HEK293 (cell line): ENCODE measurements around the gene DNAH6.

ENCODE experiments used
- CTCF ChIA-PET: fragments of 350-600 bp; formaldehyde crosslinking; extraction: SDS; loops from one replicate; lab custom pipeline; 2021; ENCODE audit warnings: antibody characterized with exemption; lab: Yijun Ruan, JAX
- POLR2A ChIA-PET: fragments of 300-600 bp; formaldehyde crosslinking; extraction: SDS; loops from one replicate; lab custom pipeline; 2020; ENCODE audit warnings: antibody characterized with exemption, inconsistent platforms; lab: Yijun Ruan, JAX
- H3K27ac ChIP-seq: fragments of 200-500 bp; sonication (Bioruptor generic); 2 replicates; pipeline ENCODE4 v1.5.1; 2014; ENCODE audit warnings: low read depth, low read length, control low read depth, inconsistent platforms; ENCODE audit errors: extremely low read depth
- H3K36me3 ChIP-seq, 2 experiments: fragments of 200-500 bp in 1 of 2; sonication (Bioruptor generic) in 1 of 2; 1 replicate in 1 of 2; 2 replicates in 1 of 2; pipeline ENCODE4 v1.5.1; 2014 to 2017; ENCODE audit warnings: inconsistent platforms in 2 of 2, low read length in 2 of 2; ENCODE audit not compliant: control insufficient read depth in 2 of 2, insufficient read depth in 1 of 2
- H3K4me1 ChIP-seq: fragments of 200-500 bp; sonication (Bioruptor generic); 2 replicates; pipeline ENCODE4 v1.5.1; 2014; ENCODE audit warnings: mild to moderate bottlenecking, low read length, inconsistent platforms; ENCODE audit not compliant: control insufficient read depth, insufficient read depth
- H3K4me3 ChIP-seq: 2 replicates; pipeline ENCODE4 v1.5.1; 2011; ENCODE audit warnings: low read depth, mild to moderate bottlenecking, control low read depth, low read length, moderate library complexity
- H3K9me3 ChIP-seq: fragments of 200-500 bp; sonication (Bioruptor generic); 2 replicates; pipeline ENCODE4 v1.5.1; 2014; ENCODE audit warnings: low read depth, low read length, inconsistent platforms; ENCODE audit not compliant: control insufficient read depth, insufficient read depth
- GLI4 ChIP-seq: fragments of 450-650 bp; formaldehyde crosslinking; IDR thresholded peaks from 2 replicates; pipeline ENCODE4 v1.5.1; 2016; ENCODE audit warnings: missing biosample characterization, missing genetic modification characterization
- KLF10 ChIP-seq: fragments of 450-650 bp; IDR thresholded peaks from 2 replicates; pipeline ENCODE4 v1.5.1; 2018; ENCODE audit warnings: missing biosample characterization, mild to moderate bottlenecking, missing genetic modification characterization
- KLF16 ChIP-seq: fragments of 450-650 bp; formaldehyde crosslinking; IDR thresholded peaks from 2 replicates; pipeline ENCODE4 v1.5.1; 2017; ENCODE audit warnings: missing biosample characterization, missing genetic modification characterization
- KLF9 ChIP-seq: fragments of 450-650 bp; formaldehyde crosslinking; IDR thresholded peaks from 2 replicates; pipeline ENCODE4 v1.5.1; 2016; ENCODE audit warnings: missing biosample characterization, missing genetic modification characterization, low read depth
- ZBTB11 ChIP-seq: fragments of 450-650 bp; formaldehyde crosslinking; conservative IDR thresholded peaks from 2 replicates; pipeline ENCODE4 v1.5.1; 2016; ENCODE audit warnings: low read depth, missing biosample characterization, missing genetic modification characterization
- ZBTB44 ChIP-seq: fragments of 450-650 bp; IDR thresholded peaks from 2 replicates; pipeline ENCODE4 v1.5.1; 2018; ENCODE audit warnings: missing biosample characterization, mild to moderate bottlenecking, missing genetic modification characterization
- ZBTB7A ChIP-seq: fragments of 450-650 bp; formaldehyde crosslinking; IDR thresholded peaks from 2 replicates; pipeline ENCODE4 v1.5.1; 2016; ENCODE audit warnings: low read depth, missing biosample characterization, missing genetic modification characterization
- ZFP69B ChIP-seq: fragments of 450-650 bp; formaldehyde crosslinking; IDR thresholded peaks from 2 replicates; pipeline ENCODE4 v1.5.1; 2016; ENCODE audit warnings: missing biosample characterization, missing genetic modification characterization
- ZNF10 ChIP-seq: fragments of 450-650 bp; formaldehyde crosslinking; IDR thresholded peaks from 2 replicates; pipeline ENCODE4 v1.5.1; 2017; ENCODE audit warnings: missing biosample characterization, missing genetic modification characterization
- ZNF112 ChIP-seq: fragments of 450-650 bp; formaldehyde crosslinking; IDR thresholded peaks from 2 replicates; pipeline ENCODE4 v1.5.0; 2017; ENCODE audit warnings: missing biosample characterization, missing genetic modification characterization
- ZNF114 ChIP-seq: fragments of 450-650 bp; formaldehyde crosslinking; IDR thresholded peaks from 2 replicates; pipeline ENCODE4 v1.5.0; 2017; ENCODE audit warnings: missing biosample characterization, missing genetic modification characterization
- ZNF280C ChIP-seq: fragments of 450-650 bp; formaldehyde crosslinking; IDR thresholded peaks from 2 replicates; pipeline ENCODE4 v1.5.1; 2016; ENCODE audit warnings: missing biosample characterization, missing genetic modification characterization
- ZNF335 ChIP-seq: fragments of 450-650 bp; formaldehyde crosslinking; conservative IDR thresholded peaks from 2 replicates; pipeline ENCODE4 v1.5.1; 2016; ENCODE audit warnings: missing biosample characterization, missing genetic modification characterization
- ZNF362 ChIP-seq: fragments of 450-650 bp; formaldehyde crosslinking; IDR thresholded peaks from 2 replicates; pipeline ENCODE4 v1.5.1; 2016; ENCODE audit warnings: missing biosample characterization, missing genetic modification characterization
- ZNF560 ChIP-seq: fragments of 450-650 bp; formaldehyde crosslinking; IDR thresholded peaks from 2 replicates; pipeline ENCODE4 v1.5.1; 2017; ENCODE audit warnings: missing biosample characterization, missing genetic modification characterization, borderline replicate concordance
- ZNF596 ChIP-seq: fragments of 450-650 bp; IDR thresholded peaks from 2 replicates; pipeline ENCODE4 v1.5.0; 2018; ENCODE audit warnings: missing biosample characterization, mild to moderate bottlenecking, missing genetic modification characterization, moderate library complexity
- ZNF610 ChIP-seq: fragments of 450-650 bp; formaldehyde crosslinking; IDR thresholded peaks from 2 replicates; pipeline ENCODE4 v1.5.1; 2016; ENCODE audit warnings: missing biosample characterization, missing genetic modification characterization, borderline replicate concordance
- ZNF621 ChIP-seq: fragments of 450-650 bp; formaldehyde crosslinking; IDR thresholded peaks from 2 replicates; pipeline ENCODE4 v1.5.1; 2017; ENCODE audit warnings: missing biosample characterization, missing genetic modification characterization
- ZNF623 ChIP-seq: fragments of 450-650 bp; formaldehyde crosslinking; IDR thresholded peaks from 2 replicates; pipeline ENCODE4 v1.5.1; 2016; ENCODE audit warnings: missing biosample characterization, missing genetic modification characterization
- ZNF645 ChIP-seq: fragments of 450-650 bp; formaldehyde crosslinking; IDR thresholded peaks from 2 replicates; pipeline ENCODE4; 2016; ENCODE audit warnings: missing biosample characterization, missing genetic modification characterization
- ZNF747 ChIP-seq: fragments of 450-650 bp; formaldehyde crosslinking; IDR thresholded peaks from 2 replicates; pipeline ENCODE4 v1.5.1; 2016; ENCODE audit warnings: missing biosample characterization, missing genetic modification characterization

Gene DNAH6

GRCh38 chr2:84725717-84726116 lies 209.4 kb downstream of the DNAH6 start (continued):
- TF ChIP-seq KLF10 (tag by site-specific recombination) (no peak), ZBTB7A (tag by site-specific recombination) (no peak), ZNF747 (tag by site-specific recombination) (no peak), ZBTB44 (tag by site-specific recombination) (no peak), ZNF280C (tag by site-specific recombination) (no peak), GLI4 (tag by site-specific recombination) (no peak), ZNF596 (tag by site-specific recombination) (no peak), ZNF560 (tag by site-specific recombination) (no peak), ZNF335 (tag by site-specific recombination) (no peak), ZNF10 (no peak)

GRCh38 chr2:84727315-84727714 lies 211.0 kb downstream of the DNAH6 start:
- TF ChIP-seq ZBTB11 (tag by site-specific recombination) (no peak), ZNF610 (tag by site-specific recombination) (no peak)
- POLR2A ChIA-PET = no interaction called here
- Histone ChIP-seq H3K36me3 (no peaks in the 10 kb centered on the region), H3K4me3 (no peak overlapping the region), H3K9me3 (no peaks in the 10 kb centered on the region), H3K4me1 (no peaks in the 10 kb centered on the region), H3K27ac (no peak overlapping the region)
- CTCF ChIA-PET = interaction anchor here (0.9 kb wide), 1 partner anchor 155 kb away, joined by 3 read pairs; no protein-coding TSS in a partner anchor

- no peak for TF ChIP-seq ZNF362
- no peak for TF ChIP-seq ZNF114 (tag by site-specific recombination)
- TF ChIP-seq ZNF621 = no peak
- TF ChIP-seq KLF9 (tag by site-specific recombination) = no peak
- no peak for TF ChIP-seq KLF16 (tag by site-specific recombination)
- no peak for TF ChIP-seq ZNF645 (tag by site-specific recombination)
- TF ChIP-seq ZNF623 (tag by site-specific recombination) = no peak
- no peak for TF ChIP-seq ZNF112
- TF ChIP-seq ZFP69B = no peak
- Histone ChIP-seq H3K36me3 (no peaks in the 10 kb centered on the region), H3K9me3 (no peaks in the 10 kb centered on the region), H3K27ac (no peak overlapping the region), H3K4me3 (no peak overlapping the region), H3K4me1 (no peaks in the 10 kb centered on the region)
- ChIA-PET POLR2A (no interaction called here), CTCF (no interaction called here)
These were observed 212.9 kb downstream of the DNAH6 start for GRCh38 chr2:84729224-84729623.
